Heart left ventricle (tissue), 13 donors: Measurements from ENCODE around the gene GAN.
A peak's percentile ranks its signal among the peaks of the same experiment; 100 is the strongest.

Experiments used
- CTCF ChIP-seq, 12 donors: fragments of 200-600 bp; sonication (generic) in 4 of 12; IDR thresholded peaks; one replicate each; pipeline versions ENCODE4 v1.5.0 to v1.8.0; 2018 to 2022; ENCODE audit warnings: antibody characterized with exemption in 12 of 12, mild to moderate bottlenecking in 5 of 12
- POLR2A ChIP-seq, 2 donors: fragments of 450-650 bp; IDR thresholded peaks; one replicate each; pipeline ENCODE4 v1.6.1; 2017; ENCODE audit warnings: antibody characterized with exemption in 2 of 2, mild to moderate bottlenecking in 2 of 2, moderate library complexity in 2 of 2
- donor health status: ischemic (EF 13 %, LVEDD 7.1; RV severe dilation, severe dysfunction).
- donor health status: DM: no; HTN: yes; CAD: no.
- donor health status: DM: no; HTN: no; CAD: no.
- donor health status: ischemic (EF 25% LVEDD 6.9; RV normal size, moderate dysfunction).
- donor health status: ischemic (EF 25% LVEDD 5.7; RV mildly dilated, moderate dysfunction).
- donor health status: ischemic (EF 35%, LVEDD 5.7; RV mildly dilated, moderate dysfunction).
- donor health status: nonischemic (EF 11% LVEDD 7.7; RV severe dilation, severe dysfunction).
- donor health status: DM: yes; HTN: yes; CAD: no.
- donor health status: PGD.
- donor health status: ischemic (EF 29% LVEDD 5.4; RV normal size, mild dysfunction).
- donor health status: nonischemic (EF 23%, LVEDD 6.1; RV moderate dilation, normal function).

GRCh38 chr16:81429045-81429521, 114.3 kb downstream of the GAN start:
- peak; percentile 19 to 56 (median 40) for TF ChIP-seq CTCF (IDR thresholded peaks at IDR 0.05)
- TF ChIP-seq POLR2A (IDR thresholded peaks at IDR 0.05): no peak
